Endothelial cell of umbilical vein (primary cell): ENCODE measurements around the gene HMG20B. TPM values are rescaled to one million over a fixed set of nuclear protein-coding genes. Genes with fewer than 3 reads are reported as not detected.

Experiments
- BruUV-seq: library from RNA; stranded (reverse); fragments of 400-500 nt; replicated peaks from 2 replicates; lab custom pipeline; 2021; lab: Mats Ljungman, UMichigan
- CTCF ChIA-PET: fragments of 300-600, 350-600 bp; sonication (Branson Sonifier 250); formaldehyde crosslinking; loops from one replicate; lab custom pipeline; 2021; ENCODE audit warnings: antibody characterized with exemption, inconsistent platforms; lab: Charles Lee
- POLR2A ChIA-PET: fragments of 300-600, 350-600 bp; sonication (Branson Sonifier 250); formaldehyde crosslinking; loops from one replicate; lab custom pipeline; 2021; ENCODE audit warnings: antibody characterized with exemption, inconsistent platforms; lab: Charles Lee
- DNase-seq: peaks from one replicate; pipeline ENCODE4 v3.0.0-alpha.2; 2011; ENCODE audit warnings: low read depth, low spot score
- FAIRE-seq: peaks from 2 replicates; lab custom pipeline; 2011; peaks lifted over from hg19 to GRCh38; lab: Jason Lieb, UNC
- H2AFZ ChIP-seq: 2 replicates; pipeline ENCODE4 v1.6.0; 2012; ENCODE audit warnings: low read depth, low read length, control low read depth, inconsistent platforms
- H3K27ac ChIP-seq: 2 replicates; pipeline ENCODE4 v1.5.1; 2011; ENCODE audit warnings: low read depth, mild to moderate bottlenecking, control low read depth, low read length, moderate library complexity; ENCODE audit not compliant: insufficient read depth
- H3K27me3 ChIP-seq, 2 experiments: 2 replicates each; pipeline versions ENCODE4 v1.6.0 to v1.6.1; 2011; ENCODE audit warnings: low read length in 2 of 2, mixed read lengths in 1 of 2; ENCODE audit not compliant: control insufficient read depth in 2 of 2, insufficient read depth in 2 of 2
- H3K36me3 ChIP-seq, 2 experiments: 2 replicates in 1 of 2; 3 replicates in 1 of 2; pipeline ENCODE4 v1.5.1; 2011; ENCODE audit warnings: low read length in 2 of 2, mild to moderate bottlenecking in 1 of 2, moderate library complexity in 1 of 2; ENCODE audit not compliant: control insufficient read depth in 2 of 2, insufficient read depth in 2 of 2; ENCODE audit errors: extremely low read depth in 1 of 2
- H3K4me1 ChIP-seq: 3 replicates; pipeline ENCODE4 v1.5.1; 2011; ENCODE audit warnings: mild to moderate bottlenecking, low read length; ENCODE audit not compliant: control insufficient read depth, insufficient read depth; ENCODE audit errors: extremely low read depth
- H3K4me2 ChIP-seq: 2 replicates; pipeline ENCODE4 v1.6.1; 2011; ENCODE audit warnings: low read length, control low read depth, mixed read lengths; ENCODE audit not compliant: insufficient read depth
- H3K4me3 ChIP-seq, 3 experiments: fragments of 200-600 bp in 1 of 3; sonication (generic), shearing (Covaris generic) in 1 of 3; replicated peaks in 1 of 3; 2 replicates each; pipeline ENCODE4 v1.5.1; 2011 to 2016; ENCODE audit warnings: control low read depth in 3 of 3, low read length in 3 of 3, mild to moderate bottlenecking in 2 of 3, inconsistent platforms in 1 of 3, low read depth in 1 of 3, moderate library complexity in 1 of 3; ENCODE audit not compliant: insufficient read depth in 1 of 3
- H3K79me2 ChIP-seq: 2 replicates; pipeline ENCODE4 v1.6.0; 2012; ENCODE audit warnings: low read length, inconsistent platforms; ENCODE audit not compliant: control insufficient read depth, insufficient read depth
- H3K9ac ChIP-seq: replicated peaks from 2 replicates; pipeline ENCODE3; 2011; ENCODE audit warnings: low read length, control low read depth; ENCODE audit not compliant: insufficient read depth; ENCODE audit errors: extremely low read depth
- H3K9me1 ChIP-seq: replicated peaks from 3 replicates; pipeline ENCODE4 v1.6.0; 2011; ENCODE audit warnings: mild to moderate bottlenecking, low read length; ENCODE audit not compliant: control insufficient read depth, insufficient read depth; ENCODE audit errors: extremely low read depth
- H3K9me3 ChIP-seq: replicated peaks from 2 replicates; pipeline ENCODE4 v1.5.1; 2012; ENCODE audit warnings: low read length, inconsistent platforms; ENCODE audit not compliant: control insufficient read depth, insufficient read depth
- H4K20me1 ChIP-seq: replicated peaks from 2 replicates; pipeline ENCODE3; 2011; ENCODE audit warnings: mild to moderate bottlenecking, low read length; ENCODE audit not compliant: control insufficient read depth, insufficient read depth; ENCODE audit errors: extremely low read depth
- CTCF ChIP-seq, 2 donors: IDR thresholded peaks; 1 replicate in 1 of 2; 2 replicates in 1 of 2; pipeline ENCODE4 v1.5.1; 2011; ENCODE audit warnings: low read length in 2 of 2, mild to moderate bottlenecking in 2 of 2, moderate library complexity in 2 of 2, control low read depth in 1 of 2, inconsistent platforms in 1 of 2, low read depth in 1 of 2; ENCODE audit not compliant: insufficient read depth in 1 of 2; ENCODE audit errors: extremely low read depth in 1 of 2
- EZH2 ChIP-seq: IDR thresholded peaks from 2 replicates; pipeline ENCODE4 v1.6.1; 2012; ENCODE audit warnings: borderline replicate concordance, low read depth, mild to moderate bottlenecking, moderate library complexity, low read length, inconsistent platforms; ENCODE audit not compliant: severe bottlenecking
- FOS ChIP-seq: IDR thresholded peaks from 2 replicates; pipeline ENCODE4 v1.6.1; 2011; ENCODE audit warnings: mild to moderate bottlenecking, low read length, moderate library complexity, borderline replicate concordance; ENCODE audit not compliant: insufficient read depth
- JUN ChIP-seq: IDR thresholded peaks from 2 replicates; pipeline ENCODE4 v1.6.1; 2011; ENCODE audit warnings: borderline replicate concordance, low read depth; ENCODE audit not compliant: insufficient read length, insufficient read depth
- MAX ChIP-seq: IDR thresholded peaks from 2 replicates; pipeline ENCODE4 v1.6.1; 2011; ENCODE audit not compliant: insufficient read depth, insufficient read length
- MYC ChIP-seq: IDR thresholded peaks from one replicate; pipeline ENCODE4 v1.6.1; 2011; ENCODE audit warnings: mild to moderate bottlenecking, low read depth, low read length
- POLR2A ChIP-seq: IDR thresholded peaks from 2 replicates; pipeline ENCODE4 v1.6.1; 2012; ENCODE audit warnings: low read depth, mild to moderate bottlenecking, control low read depth, low read length
- POLR2AphosphoS5 ChIP-seq: IDR thresholded peaks from 2 replicates; pipeline ENCODE4 v1.6.1; 2012; ENCODE audit warnings: low read depth, mild to moderate bottlenecking, control low read depth, low read length, moderate library complexity; ENCODE audit not compliant: insufficient read depth
- dilution Hi-C: fragments of 300-500 bp; cut with MboI; formaldehyde crosslinking; loops from one replicate; pipeline ENCODE4 v1.15.0; 2019; ENCODE audit warnings: low sequenced_read_pairs; ENCODE audit not compliant: extremely low pct_ligation_motif_present
- intact Hi-C: fragments of 100-400 bp; cut with micrococcal nuclease; formaldehyde crosslinking; loops from one replicate; pipeline ENCODE4 v1.10.0; 2022
- polyA plus RNA-seq, 4 experiments: library from polyadenylated mRNA; depleted of rRNA in 3 of 4; stranded (reverse) in 3 of 4; unstranded in 1 of 4; fragments of >200 nt; gene quantifications; 2 replicates each; pipeline versions ENCODE4 v1.2.1 to v1.2.3, GENCODE V29; 2011 to 2012; ENCODE audit warnings: missing spikeins in 1 of 4
- total RNA-seq: library from RNA; stranded (reverse); gene quantifications from 2 replicates; pipeline ENCODE4 v1.2.3, GENCODE V29; 2021

The HMG20B gene
- total and polyA plus RNA-seq, 2 donors (not counting 3 experiments of a cell fraction or from before 2014, with no cell fraction given): 53.2 to 98.2 TPM

GRCh38 chr19:3548606-3549005 lies 24.1 kb upstream of the HMG20B start:
- H3K9ac ChIP-seq: no peak overlapping the region
- no peak for DNase-seq
- no peaks in the 10 kb centered on the region for H3K9me3 ChIP-seq
- no peak overlapping the region for H2AFZ ChIP-seq
- peaks cover 7% of the 10 kb centered on the region for H3K4me1 ChIP-seq
- FAIRE-seq: no peak
- no peak overlapping the region for H3K27ac ChIP-seq
- intact Hi-C loops (no loop called here), dilution Hi-C loops (no loop called here)
- POLR2A ChIA-PET: no interaction called here
- no peak for TF ChIP-seq FOS
- TF ChIP-seq MYC: no peak
- no peak for TF ChIP-seq JUN
- no peak for TF ChIP-seq EZH2
- TF ChIP-seq MAX: no peak
- no peak for TF ChIP-seq CTCF (IDR thresholded peaks at IDR 0.05; ENCODE audit: extremely low read depth in 1 of 2, insufficient read depth in 1 of 2, low read depth in 1 of 2, low read length in 2 of 2)
- no peak for TF ChIP-seq POLR2A
- TF ChIP-seq POLR2AphosphoS5: no peak
- H3K9me1 ChIP-seq: no peaks in the 10 kb centered on the region
- no peak overlapping the region for H3K4me3 ChIP-seq
- peaks cover 2 to 10% of the 10 kb centered on the region in 2 experiments for H3K36me3 ChIP-seq
- H3K79me2 ChIP-seq: peaks cover 11% of the 10 kb centered on the region
- CTCF ChIA-PET: interaction anchor here (0.8 to 3.5 kb wide), 2 partner anchors 11 to 27 kb away, joined by 3 to 12 read pairs; no protein-coding TSS in a partner anchor
- no peaks in the 10 kb centered on the region for H4K20me1 ChIP-seq
- no TSS peak for BruUV-seq
- no peak overlapping the region for H3K4me2 ChIP-seq
- no peaks in the 10 kb centered on the region for H3K27me3 ChIP-seq
